Measurements from ENCODE around the gene TULP4. TPM values are rescaled to one million over a fixed set of nuclear protein-coding genes. Genes with fewer than 3 reads are reported as not detected.

TULP4 gene
- total and polyA plus RNA-seq, 2 of the 8 experiments (the other 6 are each of a cell fraction or from before 2014, with no cell fraction given): 7.7 to 51.6 TPM

DNA sequence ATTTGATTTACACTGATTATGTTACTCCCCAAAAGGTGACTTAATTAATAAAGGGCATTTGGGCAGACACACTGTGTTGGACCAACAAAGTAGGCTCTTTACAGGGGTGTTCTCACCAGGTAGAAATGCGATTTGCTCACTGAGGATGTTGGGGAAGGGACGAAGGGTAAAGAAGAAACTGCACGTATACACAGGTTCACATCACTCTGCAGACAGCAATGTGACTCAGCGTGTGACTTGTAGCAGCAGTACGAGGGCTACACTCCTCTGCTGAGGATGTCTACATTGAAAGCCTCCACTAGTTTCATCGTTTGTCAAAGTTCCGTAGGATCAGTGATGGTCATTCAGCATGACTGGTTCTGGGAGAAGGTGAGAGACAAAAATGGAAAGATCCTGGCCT, 194.9 kb downstream of the TULP4 start:
- WGBS, 2 experiments (ENCODE audit: extremely low coverage in 1 of 2, insufficient coverage in 1 of 2, insufficient read length in 1 of 2, insufficient replicate concordance in 2 of 2, low coverage in 1 of 2, low lambda C conversion rate in 2 of 2, missing lambda C conversion rate in 1 of 2): 93% methylated on average over 7 of the region's 7 CpGs; no CpG with 5 or more reads in 1 of the 2 experiments
- ChIA-PET POLR2A (ENCODE audit: partially characterized antibody) (no interaction called here), CTCF (ENCODE audit: partially characterized antibody) (interaction anchor here (0.7 to 4.1 kb wide), 8 partner anchors 9 to 132 kb away, joined by 3 to 24 read pairs (median 4); no protein-coding TSS in a partner anchor)
- FAIRE-seq: no peak
- no peaks in the 10 kb centered on the region for H3K27me3 ChIP-seq (replicated peaks in 1 of 4; ENCODE audit: control insufficient read depth in 3 of 4, extremely low read depth in 1 of 4, insufficient read depth in 3 of 4, low read length in 3 of 4)
- peaks cover 0 to 11% (median 0%) of the 10 kb centered on the region in 4 experiments; a peak in 2 of 8 replicates for H3K36me3 ChIP-seq (ENCODE audit: control insufficient read depth in 2 of 4, insufficient read depth in 4 of 4, low read length in 3 of 4)
- H3K18ac ChIP-seq (ENCODE audit: extremely low read depth, low read length): no peak overlapping the region
- no peak overlapping the region for H2BK20ac ChIP-seq (ENCODE audit: low read length)
- no peak overlapping the region for H4K8ac ChIP-seq (ENCODE audit: extremely low read depth, insufficient read depth, low read length)
- no peak overlapping the region for H3K14ac ChIP-seq (ENCODE audit: insufficient read length)
- no peak overlapping the region for H3K4me2 ChIP-seq (ENCODE audit: insufficient read depth in 1 of 2, low read depth in 2 of 2, low read length in 2 of 2)
- H3K79me2 ChIP-seq (ENCODE audit: control insufficient read depth in 1 of 2, insufficient read depth in 2 of 2, low read length in 2 of 2): no peaks in the 10 kb centered on the region
- DNase-seq (ENCODE audit: low read depth in 1 of 2, low spot score in 2 of 2): no peak
- H2BK15ac ChIP-seq (ENCODE audit: low read length): no peak overlapping the region
- no peak overlapping the region for H2BK5ac ChIP-seq (ENCODE audit: low read depth, low read length)
- H3K9me3 ChIP-seq (ENCODE audit: insufficient read depth in 2 of 2, low read depth in 1 of 2, low read length in 1 of 2): no peaks in the 10 kb centered on the region
- no peaks in the 10 kb centered on the region for H3K79me1 ChIP-seq (ENCODE audit: low read depth, low read length)
- no peak overlapping the region for H4K5ac ChIP-seq (ENCODE audit: insufficient read length, low read depth, low read length)
- H4K91ac ChIP-seq (replicated peaks; ENCODE audit: insufficient read length, low read length): no peak overlapping the region
- no peak overlapping the region for H3K4me3 ChIP-seq (ENCODE audit: extremely low read depth in 1 of 4, insufficient read depth in 2 of 4, low read depth in 3 of 4, low read length in 4 of 4)
- H3K27ac ChIP-seq (ENCODE audit: low read depth, low read length): no peak overlapping the region
- no peaks in the 10 kb centered on the region for H3K4me1 ChIP-seq (replicated peaks in 1 of 4; ENCODE audit: control insufficient read depth in 3 of 4, insufficient read depth in 4 of 4, low read length in 3 of 4)
- no peak overlapping the region for H3K4ac ChIP-seq (replicated peaks; ENCODE audit: insufficient read length, low read depth, low read length)
- H3K56ac ChIP-seq (replicated peaks; ENCODE audit: insufficient read length, low read depth, low read length): no peak overlapping the region
- no peak overlapping the region for H2AK5ac ChIP-seq (ENCODE audit: low read depth, low read length)
- H3K9ac ChIP-seq (replicated peaks in 1 of 4; ENCODE audit: extremely low read depth in 1 of 4, low read depth in 3 of 4, low read length in 3 of 4): no peak overlapping the region
- no peak overlapping the region for H2BK12ac ChIP-seq (ENCODE audit: low read depth, low read length)
- H3K23ac ChIP-seq (ENCODE audit: insufficient read length): no peak overlapping the region
- H2BK120ac ChIP-seq (replicated peaks; ENCODE audit: low read depth, low read length): no peak overlapping the region
- no peaks in the 10 kb centered on the region for H4K20me1 ChIP-seq (replicated peaks in 1 of 2; ENCODE audit: control insufficient read depth in 1 of 2, insufficient read depth in 2 of 2, low read length in 2 of 2)
- H2AFZ ChIP-seq (ENCODE audit: low read length): no peak overlapping the region
- H3K23me2 ChIP-seq (ENCODE audit: low read depth, low read length): no peaks in the 10 kb centered on the region
- TF ChIP-seq POLR2AphosphoS5 (IDR thresholded peaks at IDR 0.05; ENCODE audit: low read depth, low read length) (no peak), PHF8 (conservative IDR thresholded peaks at IDR 0.05; ENCODE audit: low read depth, low read length) (no peak), RXRA (IDR thresholded peaks at IDR 0.05; ENCODE audit: insufficient read depth, low read depth, low read length) (no peak), SP1 (IDR thresholded peaks at IDR 0.05; ENCODE audit: low read depth, low read length) (no peak), MAFK (IDR thresholded peaks at IDR 0.05; ENCODE audit: low read depth, low read length) (no peak), SP4 (IDR thresholded peaks at IDR 0.05; ENCODE audit: low read length) (no peak), BCL11A (IDR thresholded peaks at IDR 0.05; ENCODE audit: low read depth in 2 of 2, low read length in 2 of 2) (no peak), POLR2A (IDR thresholded peaks at IDR 0.05; ENCODE audit: control extremely low read depth in 1 of 2, low read depth in 2 of 2, low read length in 2 of 2) (no peak), BACH1 (IDR thresholded peaks at IDR 0.05; ENCODE audit: low read length) (no peak), TBP (IDR thresholded peaks at IDR 0.05; ENCODE audit: low read depth, low read length) (no peak)
- TF ChIP-seq, protein P1, sequence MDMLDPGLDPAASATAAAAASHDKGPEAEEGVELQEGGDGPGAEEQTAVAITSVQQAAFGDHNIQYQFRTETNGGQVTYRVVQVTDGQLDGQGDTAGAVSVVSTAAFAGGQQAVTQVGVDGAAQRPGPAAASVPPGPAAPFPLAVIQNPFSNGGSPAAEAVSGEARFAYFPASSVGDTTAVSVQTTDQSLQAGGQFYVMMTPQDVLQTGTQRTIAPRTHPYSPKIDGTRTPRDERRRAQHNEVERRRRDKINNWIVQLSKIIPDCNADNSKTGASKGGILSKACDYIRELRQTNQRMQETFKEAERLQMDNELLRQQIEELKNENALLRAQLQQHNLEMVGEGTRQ (IDR thresholded peaks at IDR 0.05; ENCODE audit: low read length): no peak
- TF ChIP-seq, protein P2, sequence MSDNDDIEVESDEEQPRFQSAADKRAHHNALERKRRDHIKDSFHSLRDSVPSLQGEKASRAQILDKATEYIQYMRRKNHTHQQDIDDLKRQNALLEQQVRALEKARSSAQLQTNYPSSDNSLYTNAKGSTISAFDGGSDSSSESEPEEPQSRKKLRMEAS (IDR thresholded peaks at IDR 0.05): no peak
- TF ChIP-seq, protein P3, sequence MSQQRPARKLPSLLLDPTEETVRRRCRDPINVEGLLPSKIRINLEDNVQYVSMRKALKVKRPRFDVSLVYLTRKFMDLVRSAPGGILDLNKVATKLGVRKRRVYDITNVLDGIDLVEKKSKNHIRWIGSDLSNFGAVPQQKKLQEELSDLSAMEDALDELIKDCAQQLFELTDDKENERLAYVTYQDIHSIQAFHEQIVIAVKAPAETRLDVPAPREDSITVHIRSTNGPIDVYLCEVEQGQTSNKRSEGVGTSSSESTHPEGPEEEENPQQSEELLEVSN (IDR thresholded peaks at IDR 0.05): no peak
